COLO668 (cell line): ENCODE results near the gene ZNHIT3.

Experiments
- DNase-seq: peaks from one replicate; lab custom pipeline; 2025; ENCODE audit not compliant: unreplicated experiment; lab: John Stamatoyannopoulos, UW

Gene ZNHIT3

GRCh38 chr17:36545077-36545464, 58.6 kb downstream of the ZNHIT3 start:
- no peak for DNase-seq
